Suprapubic skin (tissue), 4 donors: Measurements from ENCODE around the gene PLA2G12B.

Experiments used
- CTCF ChIP-seq, 2 donors: fragments of 200-600 bp in 1 of 2; fragments of 450-650 bp in 1 of 2; sonication (generic) in 1 of 2; IDR thresholded peaks; one replicate each; pipeline ENCODE4 v1.5.1; 2016 to 2019; ENCODE audit warnings: antibody characterized with exemption in 2 of 2, mild to moderate bottlenecking in 1 of 2, moderate library complexity in 1 of 2
- EP300 ChIP-seq: sonication (generic); formaldehyde crosslinking; IDR thresholded peaks from one replicate; pipeline ENCODE4 v1.6.1; 2017; ENCODE audit warnings: antibody characterized with exemption
- POLR2A ChIP-seq, 2 donors: fragments of 450-650 bp; IDR thresholded peaks; one replicate each; pipeline ENCODE4 v1.6.1; 2017; ENCODE audit warnings: antibody characterized with exemption in 2 of 2, mild to moderate bottlenecking in 2 of 2, moderate library complexity in 2 of 2
- POLR2AphosphoS5 ChIP-seq, 3 donors: sonication (generic); formaldehyde crosslinking; IDR thresholded peaks; one replicate each; pipeline ENCODE4 v1.6.1; 2017; ENCODE audit warnings: antibody characterized with exemption in 3 of 3

GRCh38 chr10:72910705-72911104 is 43.9 kb downstream of the PLA2G12B start:
- TF ChIP-seq CTCF (IDR thresholded peaks at IDR 0.05) (no peak), EP300 (no peak), POLR2A (IDR thresholded peaks at IDR 0.05) (no peak), POLR2AphosphoS5 (IDR thresholded peaks at IDR 0.05) (no peak)
